Ascending aorta (tissue), 2 donors: ENCODE data around the gene CATSPER4. TPM values are rescaled to one million over a fixed set of nuclear protein-coding genes. Genes with fewer than 3 reads are reported as not detected.

ENCODE experiments used
- DNase-seq, 2 donors: peaks; one replicate each; pipeline ENCODE4 v3.0.0-alpha.2; 2019; ENCODE audit warnings: low spot score in 2 of 2
- H3K27ac ChIP-seq, 2 donors: fragments of 200-600 bp; sonication (generic); one replicate each; pipeline ENCODE4 v1.5.1; 2016 to 2017; ENCODE audit warnings: mild to moderate bottlenecking in 1 of 2
- H3K27me3 ChIP-seq: fragments of 200-600 bp; sonication (generic); one replicate; pipeline ENCODE4 v1.5.1; 2017
- H3K36me3 ChIP-seq, 2 donors: fragments of 200-600 bp; sonication (generic); one replicate each; pipeline ENCODE4 v1.5.1; 2016
- H3K4me1 ChIP-seq, 2 donors: fragments of 200-600 bp; sonication (generic); one replicate each; pipeline ENCODE4 v1.5.1; 2016 to 2017; ENCODE audit warnings: mild to moderate bottlenecking in 1 of 2
- H3K4me3 ChIP-seq, 2 donors: fragments of 200-600 bp; sonication (generic); one replicate each; pipeline ENCODE4 v1.5.1; 2016 to 2017; ENCODE audit warnings: mild to moderate bottlenecking in 1 of 2
- H3K9me3 ChIP-seq, 2 donors: fragments of 200-600 bp; sonication (generic); one replicate each; pipeline ENCODE4 v1.5.1; 2016
- CTCF ChIP-seq, 3 experiments: fragments of 200-600 bp in 2 of 3; fragments of 450-650 bp in 1 of 3; sonication (generic) in 2 of 3; IDR thresholded peaks; one replicate each; pipeline ENCODE4 v1.5.1; 2016 to 2019; ENCODE audit warnings: antibody characterized with exemption in 3 of 3, mild to moderate bottlenecking in 1 of 3, moderate library complexity in 1 of 3
- intact Hi-C: fragments of 100-400 bp; cut with DNase I; formaldehyde crosslinking; loops from one replicate; pipeline ENCODE4 v1.15.1; 2023
- total RNA-seq: library from RNA; depleted of rRNA; stranded (reverse); fragments of >200 nt; gene quantifications from one replicate; pipeline ENCODE4 v1.1.0, GENCODE V29; 2016

The CATSPER4 gene
- total RNA-seq, 1 donor from 2014 or later: not detected

- TF ChIP-seq CTCF (IDR thresholded peaks at IDR 0.05): peak; percentile 63 to 81 (median 63)
- Histone ChIP-seq H3K4me1 (no peaks in the 10 kb centered on the region), H3K27ac (peak within 1 kb of the TSS; percentile 76 to 84), H3K36me3 (no peaks in the 10 kb centered on the region), H3K4me3 (peak within 1 kb of the TSS; percentile 73 to 87), H3K9me3 (no peaks in the 10 kb centered on the region), H3K27me3 (no peaks in the 10 kb centered on the region)
- peak; percentile 83 to 98 for DNase-seq
- intact Hi-C loops: loop anchor here (1.0 to 10.0 kb wide), 6 partner anchors 51 to 329 kb away; partner anchors contain the start of genes HMGN2, PDIK1L, STMN1 and ZNF593
Observed at GRCh38 chr1:26233903-26234643, 43.7 kb downstream of the CATSPER4 start, which contains the start of gene CEP85. CEP85 (plus strand) TSS chr1:26234200; CDS start chr1:26239784, 5,584 bp downstream.

GRCh38 chr1:26234644-26235370 is 44.4 kb downstream of the CATSPER4 start:
- Histone ChIP-seq H3K9me3 (no peaks in the 10 kb centered on the region), H3K4me1 (no peaks in the 10 kb centered on the region), H3K27ac (peak overlapping the region; percentile 76 to 84), H3K36me3 (no peaks in the 10 kb centered on the region), H3K27me3 (no peaks in the 10 kb centered on the region), H3K4me3 (peak overlapping the region; percentile 73 to 87)
- TF ChIP-seq CTCF (IDR thresholded peaks at IDR 0.05): no peak
- intact Hi-C loops: loop anchor here (1.0 to 10.0 kb wide), 6 partner anchors 50 to 330 kb away; partner anchors contain the start of genes HMGN2, PDIK1L, STMN1 and ZNF593
- DNase-seq: peak in 1 of 2 donors; percentile 64

GRCh38 chr1:26237230-26237966 is 47.0 kb downstream of the CATSPER4 start:
- Histone ChIP-seq H3K4me1 (no peaks in the 10 kb centered on the region), H3K36me3 (no peaks in the 10 kb centered on the region), H3K27ac (no peak overlapping the region), H3K27me3 (no peaks in the 10 kb centered on the region), H3K4me3 (no peak overlapping the region), H3K9me3 (no peaks in the 10 kb centered on the region)
- intact Hi-C loops: loop anchor here (10.0 kb wide), 1 partner anchor 333 kb away; the partner anchor contains the start of gene STMN1
- no peak for TF ChIP-seq CTCF (IDR thresholded peaks at IDR 0.05)
- DNase-seq: no peak

GRCh38 chr1:26239936-26240335 is 49.5 kb downstream of the CATSPER4 start:
- no peak for TF ChIP-seq CTCF (IDR thresholded peaks at IDR 0.05)
- intact Hi-C loops: loop anchor here (10.0 kb wide), 1 partner anchor 335 kb away; the partner anchor contains the start of gene STMN1

More at GRCh38 chr1:26239936-26240335, 49.5 kb downstream of the CATSPER4 start:
- Histone ChIP-seq H3K27me3 (no peaks in the 10 kb centered on the region), H3K36me3 (no peaks in the 10 kb centered on the region), H3K4me1 (no peaks in the 10 kb centered on the region), H3K9me3 (no peaks in the 10 kb centered on the region), H3K27ac (no peak overlapping the region), H3K4me3 (no peak overlapping the region)
- no peak for DNase-seq

Other genes with a start within 250 kb of the CATSPER4 start
- 1.3 TPM for gene PAFAH2, start 192.5 kb upstream of the CATSPER4 start, total RNA-seq
- 0.85 TPM for gene EXTL1, start 168.8 kb upstream of the CATSPER4 start, total RNA-seq
- not detected for gene SLC30A2, start 144.5 kb upstream of the CATSPER4 start, total RNA-seq
- not detected for gene TRIM63, start 123.0 kb upstream of the CATSPER4 start, total RNA-seq
- 4.0 TPM for gene PDIK1L, start 78.8 kb upstream of the CATSPER4 start, total RNA-seq
- 60.0 TPM for gene FAM110D, start 31.5 kb upstream of the CATSPER4 start, total RNA-seq
- gene C1orf232, start 21.6 kb upstream of the CATSPER4 start, total RNA-seq: not detected
- gene ZNF593, start 20.7 kb upstream of the CATSPER4 start, total RNA-seq: 90.0 TPM
- gene ZNF593OS, start 18.8 kb upstream of the CATSPER4 start, total RNA-seq: not detected
- gene CNKSR1, start 13.1 kb upstream of the CATSPER4 start, total RNA-seq: not detected
- gene CEP85, start 43.6 kb downstream of the CATSPER4 start, total RNA-seq: 5.0 TPM
- gene SH3BGRL3, start 89.5 kb downstream of the CATSPER4 start, total RNA-seq: 228 TPM
- 14.5 TPM for gene UBXN11, start 116.0 kb downstream of the CATSPER4 start, total RNA-seq
- gene CD52, start 127.4 kb downstream of the CATSPER4 start, total RNA-seq: not detected
- gene CRYBG2, start 163.5 kb downstream of the CATSPER4 start, total RNA-seq: not detected
- not detected for gene ZNF683, start 182.1 kb downstream of the CATSPER4 start, total RNA-seq
- not detected for gene LIN28A, start 220.2 kb downstream of the CATSPER4 start, total RNA-seq
- 54.2 TPM for gene DHDDS, start 241.7 kb downstream of the CATSPER4 start, total RNA-seq